Calu3 (cell line): ENCODE measurements around the gene TTLL8. TPM values are rescaled to one million over a fixed set of nuclear protein-coding genes. Genes with fewer than 3 reads are reported as not detected.

ENCODE experiments used
- BruUV-seq: library from RNA; stranded (reverse); fragments of 400-500 nt; replicated peaks from 2 replicates; lab custom pipeline; 2021; lab: Mats Ljungman, UMichigan
- CTCF ChIA-PET: fragments of 300-600 bp; sonication (Branson Sonifier 250); formaldehyde crosslinking; loops from one replicate; lab custom pipeline; 2022; ENCODE audit warnings: antibody characterized with exemption; lab: Charles Lee
- DNase-seq: peaks from one replicate; pipeline ENCODE4 v3.0.0; 2022
- H3K27ac Mint-ChIP-seq: one replicate; pipeline ENCODE4 v1.8.0; 2022; ENCODE audit warnings: mixed read lengths; ENCODE audit not compliant: unreplicated experiment
- H3K27me3 Mint-ChIP-seq: one replicate; pipeline ENCODE4 v1.8.0; 2022; ENCODE audit warnings: mixed read lengths; ENCODE audit not compliant: unreplicated experiment
- H3K36me3 Mint-ChIP-seq: one replicate; pipeline ENCODE4 v1.8.0; 2022; ENCODE audit warnings: mild to moderate bottlenecking, moderate library complexity, mixed read lengths; ENCODE audit not compliant: insufficient read depth, unreplicated experiment
- H3K4me1 Mint-ChIP-seq: one replicate; pipeline ENCODE4 v1.8.0; 2022; ENCODE audit warnings: mild to moderate bottlenecking, low read depth, mixed read lengths; ENCODE audit not compliant: unreplicated experiment
- H3K4me3 Mint-ChIP-seq: one replicate; pipeline ENCODE4 v1.8.0; 2022; ENCODE audit warnings: mild to moderate bottlenecking, low read depth, moderate library complexity, mixed read lengths; ENCODE audit not compliant: unreplicated experiment
- H3K9me3 Mint-ChIP-seq: one replicate; pipeline ENCODE4 v1.8.0; 2022; ENCODE audit warnings: low read depth, mixed read lengths; ENCODE audit not compliant: unreplicated experiment
- CTCF ChIP-seq: fragments of 200-600 bp; IDR thresholded peaks from one replicate; pipeline ENCODE4 v1.8.0; 2022; ENCODE audit warnings: antibody characterized with exemption; ENCODE audit not compliant: unreplicated experiment
- intact Hi-C: fragments of 100-400 bp; cut with micrococcal nuclease; formaldehyde crosslinking; loops from one replicate; pipeline ENCODE4 v1.10.0; 2022; ENCODE audit not compliant: unreplicated experiment
- total RNA-seq: library from RNA; stranded (reverse); gene quantifications from 2 replicates; pipeline ENCODE4 v1.2.3, GENCODE V29; 2022

TTLL8 gene
- total RNA-seq, 1 experiment from 2014 or later, result not detected

DNA sequence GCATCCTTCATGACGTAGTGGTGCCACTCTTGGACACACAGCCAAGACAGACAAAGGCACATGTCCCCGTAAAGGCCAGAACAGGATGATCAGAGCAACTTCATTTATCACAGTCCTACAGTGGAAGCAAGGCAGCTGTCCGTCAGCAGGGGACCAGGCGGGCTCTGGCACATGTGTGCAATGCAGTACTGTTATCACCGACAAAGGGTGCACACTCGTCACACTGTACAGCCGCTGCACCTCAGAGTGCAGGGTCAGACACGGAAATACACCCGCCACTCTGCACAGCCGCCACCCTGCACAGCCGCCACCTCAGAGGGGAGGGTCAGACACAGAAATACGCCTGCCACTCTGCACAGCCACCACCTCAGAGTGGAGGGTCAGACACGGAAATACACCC is 32.1 kb downstream of the TTLL8 start:
- H3K36me3 Mint-ChIP-seq, result peaks cover 15% of the 10 kb centered on the region
- H3K4me1 Mint-ChIP-seq, result peaks cover 20% of the 10 kb centered on the region
- CTCF ChIA-PET, result no interaction called here
- H3K9me3 Mint-ChIP-seq, result no peaks in the 10 kb centered on the region
- no peak for DNase-seq
- H3K27me3 Mint-ChIP-seq, result peaks cover 11% of the 10 kb centered on the region
- no TSS peak for BruUV-seq
- intact Hi-C loops, result loop anchor here (5.0 to 10.0 kb wide), 2 partner anchors 34 to 51 kb away; no protein-coding TSS in a partner anchor
- H3K4me3 Mint-ChIP-seq, result no peak overlapping the region
- H3K27ac Mint-ChIP-seq, result no peak overlapping the region
- no peak for TF ChIP-seq CTCF

GRCh38 chr22:50022171-50022819 is 35.8 kb downstream of the TTLL8 start:
- peaks cover 11% of the 10 kb centered on the region for H3K27me3 Mint-ChIP-seq
- intact Hi-C loops, result loop anchor here (10.0 kb wide), 1 partner anchor 47 kb away; no protein-coding TSS in a partner anchor
- H3K4me3 Mint-ChIP-seq, result no peak overlapping the region
- peaks cover 5% of the 10 kb centered on the region for H3K4me1 Mint-ChIP-seq
- H3K27ac Mint-ChIP-seq, result no peak overlapping the region
- H3K9me3 Mint-ChIP-seq, result no peaks in the 10 kb centered on the region
- H3K36me3 Mint-ChIP-seq, result peaks cover 2% of the 10 kb centered on the region
- TF ChIP-seq CTCF, result no peak
- DNase-seq, result no peak
- CTCF ChIA-PET, result no interaction called here
- no TSS peak for BruUV-seq

- Mint-ChIP-seq H3K9me3 (no peaks in the 10 kb centered on the region), H3K27me3 (peaks cover 11% of the 10 kb centered on the region), H3K27ac (no peak overlapping the region), H3K4me3 (no peak overlapping the region), H3K36me3 (peaks cover 10% of the 10 kb centered on the region), H3K4me1 (peaks cover 7% of the 10 kb centered on the region)
- CTCF ChIA-PET, result no interaction called here
- no peak for DNase-seq
- no peak for TF ChIP-seq CTCF
- no TSS peak for BruUV-seq
- intact Hi-C loops, result loop anchor here (10.0 kb wide), 1 partner anchor 46 kb away; no protein-coding TSS in a partner anchor
Measured at GRCh38 chr22:50020606-50021005, 37.5 kb downstream of the TTLL8 start.

- Mint-ChIP-seq H3K36me3 (peaks cover 10% of the 10 kb centered on the region), H3K27me3 (peaks cover 4% of the 10 kb centered on the region), H3K27ac (no peak overlapping the region), H3K9me3 (no peaks in the 10 kb centered on the region), H3K4me1 (peaks cover 7% of the 10 kb centered on the region), H3K4me3 (no peak overlapping the region)
- intact Hi-C loops, result no loop called here
- TF ChIP-seq CTCF, result no peak
- BruUV-seq, result no TSS peak
- CTCF ChIA-PET, result no interaction called here
- no peak for DNase-seq
Measured at GRCh38 chr22:50019316-50019715, 38.8 kb downstream of the TTLL8 start.
